Measurements from ENCODE around the gene GALNT12. TPM values are rescaled to one million over a fixed set of nuclear protein-coding genes. Genes with fewer than 3 reads are reported as not detected.

The GALNT12 gene
- total RNA-seq, 2 donors from 2014 or later: 9.0 to 10.2 TPM

DNA sequence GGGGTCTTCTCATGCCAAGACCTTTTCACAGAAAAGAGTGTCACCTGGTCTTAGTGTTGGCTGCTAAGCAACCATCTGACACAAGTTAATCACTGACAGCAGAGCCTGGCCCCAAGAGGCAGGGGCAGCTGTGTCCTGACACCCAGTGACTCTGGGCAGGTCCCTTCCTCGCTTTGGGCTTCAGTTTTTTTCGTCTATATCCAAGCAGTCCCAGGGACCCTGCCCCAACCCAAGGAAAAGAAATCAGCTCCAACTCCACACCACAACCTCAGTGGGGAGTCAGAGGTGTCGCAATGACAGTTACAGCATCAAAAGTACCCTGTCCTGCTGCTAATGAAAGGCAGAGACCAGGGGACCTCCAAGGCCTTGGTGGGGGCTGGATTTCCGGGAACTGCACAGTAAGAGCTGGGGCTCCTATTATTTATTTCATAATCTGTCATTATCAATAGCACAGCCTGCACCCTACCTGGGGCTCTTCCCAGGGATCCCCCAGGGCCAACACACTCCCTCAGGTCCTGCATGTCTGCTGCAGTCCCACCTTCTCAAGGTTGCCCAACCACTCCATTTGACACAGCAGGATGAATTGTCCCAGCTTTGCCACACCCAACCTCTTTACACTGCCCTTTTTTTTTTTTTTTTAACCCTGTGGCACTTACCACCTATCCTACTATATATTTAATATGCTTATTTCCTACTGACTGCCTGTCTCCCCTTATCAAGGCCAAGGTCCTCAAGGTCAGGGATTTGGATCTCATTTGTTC, 20.5 kb upstream of the GALNT12 start:
- no peak for DNase-seq (ENCODE audit: low spot score)
- WGBS: 96% methylated on average over 4 of the region's 4 CpGs

DNA sequence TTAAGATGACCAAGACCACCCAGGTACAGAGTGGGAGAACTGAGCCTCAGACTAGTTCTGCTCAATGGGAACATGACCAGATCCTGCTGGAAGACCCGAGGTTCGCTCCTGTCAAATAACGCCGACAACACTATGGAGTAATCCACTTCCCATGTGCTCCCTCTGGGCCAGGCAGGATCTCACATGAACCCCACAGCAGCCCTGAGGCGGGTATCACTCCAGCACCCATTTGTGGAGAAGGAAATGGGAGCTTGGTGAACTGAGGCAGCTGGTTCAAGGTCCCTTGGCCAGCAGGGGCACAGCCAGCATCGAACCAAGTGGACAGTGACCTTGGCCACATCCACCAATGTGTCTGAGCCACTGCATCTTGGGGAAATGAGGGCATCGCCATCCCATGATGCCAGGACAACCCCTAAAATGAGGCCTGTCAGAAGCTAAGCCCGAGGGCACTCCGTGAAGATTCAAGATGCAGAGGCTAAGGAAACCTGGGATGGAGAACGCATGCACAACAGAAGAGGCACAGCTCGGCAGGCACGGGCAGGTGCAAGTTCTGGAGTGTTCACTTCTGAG, 19.6 kb upstream of the GALNT12 start:
- intact Hi-C loops (cut with DNase I): no loop called here
- Histone ChIP-seq H3K4me1 (replicated peaks) (no peaks in the 10 kb centered on the region), H3K27me3 (replicated peaks; ENCODE audit: insufficient read depth) (no peaks in the 10 kb centered on the region), H3K9me3 (no peaks in the 10 kb centered on the region), H3K4me3 (no peak overlapping the region), H3K36me3 (no peaks in the 10 kb centered on the region), H3K27ac (no peak overlapping the region)
- TF ChIP-seq POLR2AphosphoS5 (IDR thresholded peaks at IDR 0.05): no peak
- no peak for TF ChIP-seq POLR2A (IDR thresholded peaks at IDR 0.05)
- TF ChIP-seq, protein P1, sequence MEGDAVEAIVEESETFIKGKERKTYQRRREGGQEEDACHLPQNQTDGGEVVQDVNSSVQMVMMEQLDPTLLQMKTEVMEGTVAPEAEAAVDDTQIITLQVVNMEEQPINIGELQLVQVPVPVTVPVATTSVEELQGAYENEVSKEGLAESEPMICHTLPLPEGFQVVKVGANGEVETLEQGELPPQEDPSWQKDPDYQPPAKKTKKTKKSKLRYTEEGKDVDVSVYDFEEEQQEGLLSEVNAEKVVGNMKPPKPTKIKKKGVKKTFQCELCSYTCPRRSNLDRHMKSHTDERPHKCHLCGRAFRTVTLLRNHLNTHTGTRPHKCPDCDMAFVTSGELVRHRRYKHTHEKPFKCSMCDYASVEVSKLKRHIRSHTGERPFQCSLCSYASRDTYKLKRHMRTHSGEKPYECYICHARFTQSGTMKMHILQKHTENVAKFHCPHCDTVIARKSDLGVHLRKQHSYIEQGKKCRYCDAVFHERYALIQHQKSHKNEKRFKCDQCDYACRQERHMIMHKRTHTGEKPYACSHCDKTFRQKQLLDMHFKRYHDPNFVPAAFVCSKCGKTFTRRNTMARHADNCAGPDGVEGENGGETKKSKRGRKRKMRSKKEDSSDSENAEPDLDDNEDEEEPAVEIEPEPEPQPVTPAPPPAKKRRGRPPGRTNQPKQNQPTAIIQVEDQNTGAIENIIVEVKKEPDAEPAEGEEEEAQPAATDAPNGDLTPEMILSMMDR (IDR thresholded peaks at IDR 0.05): no peak
- WGBS: 96% methylated on average over 12 of the region's 12 CpGs
- no peak for DNase-seq (ENCODE audit: low spot score)

More for the DNA sequence above, 20.5 kb upstream of the GALNT12 start:
- H3K27ac ChIP-seq: no peak overlapping the region
- no peaks in the 10 kb centered on the region for H3K9me3 ChIP-seq
- TF ChIP-seq, protein P1 (IDR thresholded peaks at IDR 0.05): no peak
- no peak for TF ChIP-seq POLR2AphosphoS5 (IDR thresholded peaks at IDR 0.05)
- TF ChIP-seq POLR2A (IDR thresholded peaks at IDR 0.05): no peak
- no peaks in the 10 kb centered on the region for H3K4me1 ChIP-seq (replicated peaks)
- H3K36me3 ChIP-seq: no peaks in the 10 kb centered on the region
- intact Hi-C loops (cut with DNase I): no loop called here
- H3K27me3 ChIP-seq (replicated peaks; ENCODE audit: insufficient read depth): no peaks in the 10 kb centered on the region
- H3K4me3 ChIP-seq: no peak overlapping the region

GRCh38 chr9:98789483-98790133, 17.9 kb upstream of the GALNT12 start:
- DNase-seq (ENCODE audit: low spot score): no peak
- no peak overlapping the region for H3K4me3 ChIP-seq
- no peaks in the 10 kb centered on the region for H3K9me3 ChIP-seq
- H3K4me1 ChIP-seq (replicated peaks): no peaks in the 10 kb centered on the region
- H3K36me3 ChIP-seq: no peaks in the 10 kb centered on the region
- H3K27me3 ChIP-seq (replicated peaks; ENCODE audit: insufficient read depth): no peaks in the 10 kb centered on the region
- 89% methylated on average over 2 of the region's 5 CpGs for WGBS
- TF ChIP-seq POLR2AphosphoS5 (IDR thresholded peaks at IDR 0.05) (no peak), POLR2A (IDR thresholded peaks at IDR 0.05) (no peak)
- TF ChIP-seq, protein P1 (IDR thresholded peaks at IDR 0.05): no peak
- intact Hi-C loops (cut with DNase I): no loop called here
- H3K27ac ChIP-seq: no peak overlapping the region

DNA sequence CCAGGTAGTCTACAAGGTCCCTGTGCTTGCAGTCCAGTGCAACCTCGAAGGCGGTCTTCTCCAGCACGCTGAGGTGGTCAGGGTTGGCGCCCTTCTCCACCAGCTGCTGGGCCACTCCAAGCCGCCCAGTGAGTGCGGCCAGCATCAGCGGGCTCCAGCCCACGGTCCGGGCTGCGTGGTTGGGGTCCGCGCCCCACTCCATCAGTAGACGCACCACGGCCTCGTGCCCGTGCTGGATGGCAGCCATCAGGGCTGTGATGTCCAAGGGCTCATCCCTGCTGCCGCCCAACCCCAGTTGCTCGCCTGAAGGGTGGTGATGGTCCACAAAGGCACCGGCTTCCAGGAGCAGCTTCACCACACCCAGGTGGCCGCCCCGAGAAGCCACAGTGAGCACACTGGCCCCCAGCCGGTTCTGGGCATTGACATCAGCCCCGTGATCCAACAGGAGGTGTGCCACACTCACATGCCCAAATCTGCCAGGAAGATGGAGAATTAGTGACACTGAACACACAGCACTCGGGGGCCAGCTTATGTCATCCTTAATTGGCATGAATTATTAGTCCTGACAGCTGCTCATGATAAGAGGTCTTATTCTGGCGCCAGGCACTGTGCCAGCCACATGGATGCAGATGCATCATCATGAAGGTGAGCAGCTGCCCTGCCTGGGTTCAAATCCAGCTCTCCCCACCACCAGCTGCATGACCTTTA, 17.2 kb upstream of the GALNT12 start:
- Histone ChIP-seq H3K27ac (no peak overlapping the region), H3K9me3 (no peaks in the 10 kb centered on the region), H3K4me3 (no peak overlapping the region), H3K27me3 (replicated peaks; ENCODE audit: insufficient read depth) (no peaks in the 10 kb centered on the region), H3K36me3 (no peaks in the 10 kb centered on the region), H3K4me1 (replicated peaks) (no peaks in the 10 kb centered on the region)
- intact Hi-C loops (cut with DNase I): no loop called here
- no peak for DNase-seq (ENCODE audit: low spot score)
- TF ChIP-seq POLR2A (IDR thresholded peaks at IDR 0.05) (no peak), POLR2AphosphoS5 (IDR thresholded peaks at IDR 0.05) (no peak)
- TF ChIP-seq, protein P1 (IDR thresholded peaks at IDR 0.05): no peak
- 90% methylated on average over 17 of the region's 25 CpGs for WGBS

All from prostate gland (tissue), 2 donors.